Naive thymus-derived CD8-positive, alpha-beta T cell (primary cell): ENCODE measurements around the gene OTUD3. TPM values are rescaled to one million over a fixed set of nuclear protein-coding genes. Genes with fewer than 3 reads are reported as not detected.
"Not testable (repeated sequence)": the region's sequence is repeated elsewhere in the genome, so short reads cannot be mapped to it uniquely, and the experiment has no call there.

Source experiments
- ATAC-seq, 2 donors: fragments of 150-1000 bp; cut with Tn5 transposase in 1 of 2; sonication (Bioruptor Pico), chemical (Tn5 transposase) in 1 of 2; 1 replicate in 1 of 2; 2 replicates in 1 of 2; pipeline ENCODE4 v1.10.0; 2021; ENCODE audit warnings: mild to moderate bottlenecking in 2 of 2, moderate library complexity in 2 of 2
- POLR2A ChIA-PET: fragments of 350-600 bp; sonication (Branson Sonifier 250); formaldehyde crosslinking; loops from one replicate; lab custom pipeline; 2021; ENCODE audit warnings: antibody characterized with exemption; lab: Charles Lee
- DNase-seq, 10 donors: peaks; one replicate each; pipeline versions ENCODE4 v3.0.0 to v3.0.0-alpha.2; 2020 to 2022
- H3K27ac Mint-ChIP-seq, 10 donors: one replicate each; pipeline ENCODE4 v1.8.0; 2020 to 2022; ENCODE audit warnings: mild to moderate bottlenecking in 10 of 10, mixed read lengths in 10 of 10, moderate library complexity in 4 of 10, inconsistent platforms in 1 of 10
- H3K27me3 Mint-ChIP-seq, 5 donors: one replicate each; pipeline ENCODE4 v1.8.0; 2021 to 2022; ENCODE audit warnings: mixed read lengths in 5 of 5
- H3K36me3 Mint-ChIP-seq, 3 donors: one replicate each; pipeline ENCODE4 v1.8.0; 2020 to 2022; ENCODE audit warnings: mixed read lengths in 3 of 3, mild to moderate bottlenecking in 2 of 3, inconsistent platforms in 1 of 3
- H3K4me1 Mint-ChIP-seq, 4 donors: one replicate each; pipeline ENCODE4 v1.8.0; 2021 to 2022; ENCODE audit warnings: mixed read lengths in 4 of 4
- H3K4me3 Mint-ChIP-seq, 10 donors: one replicate each; pipeline ENCODE4 v1.8.0; 2020 to 2022; ENCODE audit warnings: mild to moderate bottlenecking in 10 of 10, mixed read lengths in 10 of 10, moderate library complexity in 6 of 10, inconsistent platforms in 1 of 10
- H3K9me3 Mint-ChIP-seq, 9 donors: one replicate each; pipeline ENCODE4 v1.8.0; 2020 to 2022; ENCODE audit warnings: mixed read lengths in 9 of 9, mild to moderate bottlenecking in 3 of 9, inconsistent platforms in 1 of 9, moderate library complexity in 1 of 9
- polyA plus RNA-seq, 3 donors: library from polyadenylated mRNA; unstranded; fragments of 300-500 nt; fragmentation: Illumina TruSeq; gene quantifications; one replicate each; pipeline ENCODE4 v1.2.3, GENCODE V29; 2021
- total RNA-seq, 8 experiments: library from RNA in 2 of 8; stranded (reverse) in 2 of 8; gene quantifications; one replicate each; pipeline ENCODE4 v1.2.3 and lab custom pipeline; 2021 to 2026

OTUD3 gene
- total and polyA plus RNA-seq, 5 experiments from 2014 or later, result 0.95 to 16.7 (median 2.4) TPM

DNA sequence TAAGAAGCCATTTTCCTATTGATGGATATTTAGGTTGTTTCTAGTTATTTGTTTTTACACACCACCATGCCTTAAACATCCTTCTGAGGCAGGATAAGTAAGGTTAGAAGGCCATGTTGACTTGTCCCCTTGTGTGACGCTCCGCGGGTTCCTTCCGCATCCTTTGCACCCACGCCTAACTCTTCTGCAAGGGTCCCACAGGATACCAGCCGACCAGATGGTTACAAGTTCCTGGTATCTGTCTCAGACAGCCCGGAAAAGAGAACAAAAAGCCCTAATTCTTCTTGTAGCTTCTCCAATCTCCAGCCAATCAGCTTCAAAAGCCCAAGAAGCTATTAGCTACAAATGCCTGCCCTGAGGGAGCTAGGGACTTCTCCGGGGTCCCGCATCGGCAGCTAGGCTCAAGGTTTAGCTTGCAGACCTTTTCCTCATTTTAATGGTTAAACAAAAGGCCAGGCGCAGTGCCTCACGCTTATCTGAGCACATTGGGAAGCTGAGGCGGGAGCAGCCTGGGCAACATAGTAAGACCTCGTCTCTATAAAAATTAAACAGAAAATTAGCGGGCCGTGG, 4.9 kb upstream of the OTUD3 start:
- no peak overlapping the region for H3K27ac Mint-ChIP-seq
- no peak for ATAC-seq
- peaks cover 2 to 7% (median 6%) of the 10 kb centered on the region in 4 donors for H3K4me1 Mint-ChIP-seq
- H3K9me3 Mint-ChIP-seq, result no peaks in the 10 kb centered on the region
- no peaks in the 10 kb centered on the region for H3K36me3 Mint-ChIP-seq
- no peak for DNase-seq
- peaks cover 8 to 61% (median 25%) of the 10 kb centered on the region in 5 donors for H3K27me3 Mint-ChIP-seq
- H3K4me3 Mint-ChIP-seq, result no peak overlapping the region
- POLR2A ChIA-PET, result no interaction called here

DNA sequence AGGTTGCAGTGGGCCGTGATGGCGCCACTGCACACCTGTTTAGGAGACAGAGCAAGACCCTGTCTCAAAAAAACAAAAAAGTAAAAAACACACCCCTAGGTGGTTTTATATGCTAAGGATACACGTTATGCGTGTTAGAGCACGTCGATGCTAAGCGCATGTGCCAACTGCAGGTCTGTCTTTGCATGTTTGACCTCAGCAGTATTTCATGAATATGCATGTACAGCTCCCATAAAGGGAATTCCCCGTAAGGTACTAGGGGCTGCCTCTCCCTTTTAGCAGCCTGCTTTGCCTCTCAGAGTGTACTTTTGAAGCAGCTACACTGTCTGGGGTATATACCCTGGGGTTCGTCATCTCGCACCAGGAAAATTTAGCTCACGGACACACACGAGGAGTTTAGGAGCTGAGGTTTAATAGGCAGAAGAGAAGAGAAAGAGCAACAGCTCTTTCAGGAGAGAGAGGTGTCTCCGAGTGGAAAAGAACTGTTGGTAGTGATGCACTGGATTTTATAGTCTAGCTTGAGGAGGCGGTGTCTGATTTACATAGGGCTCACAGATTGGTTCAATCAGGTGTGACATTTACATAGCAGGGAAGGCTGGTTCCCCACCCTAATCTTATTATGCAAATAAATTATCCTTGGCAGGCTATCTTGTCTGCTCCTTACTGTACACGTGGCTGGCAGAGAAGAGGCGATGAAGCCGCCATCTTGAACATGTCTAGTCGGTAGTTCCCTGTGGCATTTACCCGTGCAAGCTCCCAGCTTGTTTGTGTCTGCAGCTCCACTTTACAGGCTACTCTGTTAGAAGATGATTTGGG, 4.2 kb upstream of the OTUD3 start:
- H3K9me3 Mint-ChIP-seq, result no peaks in the 10 kb centered on the region
- ATAC-seq (no peak), DNase-seq (no peak)
- H3K4me3 Mint-ChIP-seq, result no peak overlapping the region
- H3K4me1 Mint-ChIP-seq, result peaks cover 5 to 11% (median 10%) of the 10 kb centered on the region in 4 donors
- H3K27ac Mint-ChIP-seq, result no peak overlapping the region
- peaks cover 7 to 53% (median 20%) of the 10 kb centered on the region in 5 donors for H3K27me3 Mint-ChIP-seq
- no peaks in the 10 kb centered on the region for H3K36me3 Mint-ChIP-seq
- POLR2A ChIA-PET, result no interaction called here

DNA sequence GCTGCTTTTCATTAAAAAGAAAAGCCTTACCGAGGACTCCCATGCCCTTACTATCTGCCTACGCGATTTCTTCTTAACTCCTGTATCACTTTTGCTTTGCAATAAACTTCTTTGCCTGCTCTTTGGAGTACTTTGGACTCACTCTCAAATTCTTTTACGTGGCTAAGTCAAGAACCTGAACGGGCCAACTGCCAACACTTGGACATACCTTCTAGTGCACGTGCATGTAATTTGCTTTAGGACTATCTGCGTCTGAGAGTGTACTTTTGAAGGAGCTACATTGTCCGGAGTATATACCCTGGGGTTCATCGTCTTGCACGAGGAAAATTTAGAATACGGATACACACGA, 3.6 kb upstream of the OTUD3 start:
- Mint-ChIP-seq H3K4me1 (peaks cover 7 to 16% (median 16%) of the 10 kb centered on the region in 4 donors), H3K27me3 (peaks cover 7 to 48% (median 15%) of the 10 kb centered on the region in 5 donors), H3K9me3 (no peaks in the 10 kb centered on the region), H3K4me3 (no peak overlapping the region), H3K36me3 (no peaks in the 10 kb centered on the region), H3K27ac (no peak overlapping the region)
- ATAC-seq (no peak), DNase-seq (no peak)
- POLR2A ChIA-PET, result no interaction called here

DNA sequence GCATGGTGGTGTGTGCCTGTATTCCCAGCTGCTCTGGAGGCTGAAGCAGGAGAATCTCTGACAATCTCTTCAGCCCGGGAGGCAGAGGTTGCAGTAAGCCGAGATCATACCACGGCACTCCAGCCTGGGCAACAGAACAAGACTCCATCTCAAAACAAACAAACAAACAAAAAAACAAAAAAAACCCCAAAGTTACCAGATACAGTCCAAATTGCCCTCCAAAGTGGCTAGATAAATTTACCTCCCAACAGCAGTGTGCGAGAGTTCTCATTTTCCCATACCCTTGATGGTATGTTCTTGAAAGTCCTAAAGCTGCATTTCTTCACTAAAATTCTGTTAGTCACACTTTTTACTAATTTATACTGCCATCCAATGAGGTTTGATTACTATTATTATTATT, 3.0 kb upstream of the OTUD3 start:
- H3K4me3 Mint-ChIP-seq, result no peak overlapping the region
- no peak overlapping the region for H3K27ac Mint-ChIP-seq
- POLR2A ChIA-PET, result no interaction called here
- H3K27me3 Mint-ChIP-seq, result peaks cover 7 to 41% (median 13%) of the 10 kb centered on the region in 5 donors
- no peaks in the 10 kb centered on the region for H3K9me3 Mint-ChIP-seq
- no peak for ATAC-seq
- no peak for DNase-seq
- peaks cover 12 to 23% (median 22%) of the 10 kb centered on the region in 4 donors for H3K4me1 Mint-ChIP-seq
- H3K36me3 Mint-ChIP-seq, result no peaks in the 10 kb centered on the region

DNA sequence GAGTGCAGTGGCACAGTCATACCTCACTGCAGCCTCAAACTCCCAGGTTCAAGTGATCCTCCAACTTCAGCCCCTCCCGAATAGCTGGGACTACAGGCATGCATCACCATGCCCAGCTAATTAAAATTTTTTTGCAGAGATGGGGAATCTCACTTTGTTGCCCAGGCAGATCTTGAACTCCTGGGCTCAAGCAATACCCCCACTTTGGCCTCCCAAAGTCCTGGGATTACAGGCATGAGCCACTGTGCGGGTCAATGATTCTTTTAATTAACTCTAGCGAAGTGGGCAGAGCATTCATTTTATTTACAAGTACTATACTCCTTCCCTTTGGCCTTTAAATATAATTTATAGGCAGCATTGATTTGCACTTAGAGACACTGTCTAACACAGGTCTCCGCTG, 2.5 kb upstream of the OTUD3 start:
- POLR2A ChIA-PET, result no interaction called here
- DNase-seq (no peak), ATAC-seq (no peak)
- Mint-ChIP-seq H3K4me1 (peaks cover 14 to 27% (median 26%) of the 10 kb centered on the region in 4 donors), H3K27ac (no peak overlapping the region), H3K36me3 (no peaks in the 10 kb centered on the region), H3K27me3 (peaks cover 5 to 37% (median 10%) of the 10 kb centered on the region in 5 donors), H3K4me3 (no peak overlapping the region), H3K9me3 (no peaks in the 10 kb centered on the region)

DNA sequence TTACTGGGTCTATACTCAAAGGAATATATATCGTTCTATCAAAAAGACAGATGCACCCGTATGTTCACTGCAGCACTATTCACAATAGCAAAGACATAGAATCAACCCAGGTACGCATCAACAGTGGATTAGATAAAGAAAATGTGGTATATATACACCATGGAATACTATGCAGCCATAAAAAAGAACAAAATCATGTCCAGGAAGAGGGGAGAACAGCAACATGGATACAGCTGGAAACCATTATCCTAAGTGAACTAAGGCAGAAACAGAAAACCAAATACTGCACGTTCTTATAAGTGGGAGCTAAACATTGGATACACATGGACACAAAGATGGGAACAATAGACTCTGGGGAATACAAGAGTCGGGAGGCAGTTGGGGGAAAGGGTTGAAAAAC, 1.4 kb upstream of the OTUD3 start:
- not testable (repeated sequence) for DNase-seq

DNA sequence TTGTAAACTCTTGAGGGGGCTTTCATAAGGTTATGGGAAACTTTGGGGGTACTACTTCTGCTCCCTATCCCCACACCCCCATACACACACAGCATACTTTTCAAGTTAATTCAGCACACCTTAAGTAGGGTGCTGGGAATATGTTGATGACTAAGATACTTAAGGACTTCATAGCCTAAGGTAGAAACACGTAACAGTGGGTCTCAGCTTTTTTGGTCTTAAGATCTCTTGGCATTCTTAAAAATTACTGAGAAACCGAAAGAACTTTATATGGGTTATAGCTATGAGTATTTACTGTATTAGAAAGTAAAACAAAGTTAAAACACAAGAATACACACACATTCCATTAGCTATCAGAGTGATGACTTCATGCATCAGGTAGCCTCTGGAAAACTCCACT, 2.1 kb downstream of the OTUD3 start:
- POLR2A ChIA-PET, result no interaction called here
- Mint-ChIP-seq H3K4me1 (peaks cover 28 to 55% (median 51%) of the 10 kb centered on the region in 4 donors), H3K4me3 (peak overlapping the region in 9 of 10 donors; percentile 16 to 93 (median 84)), H3K36me3 (peaks cover 0 to 15% (median 0%) of the 10 kb centered on the region in 3 donors), H3K27ac (peak overlapping the region in 3 of 10 donors; percentile 12 to 60 (median 49)), H3K27me3 (peaks cover 0 to 4% (median 1%) of the 10 kb centered on the region in 5 donors), H3K9me3 (no peaks in the 10 kb centered on the region)
- DNase-seq (no peak), ATAC-seq (no peak)

More for the DNA sequence above, 1.4 kb upstream of the OTUD3 start:
- H3K4me1 Mint-ChIP-seq, result peaks cover 20 to 37% (median 35%) of the 10 kb centered on the region in 4 donors
- H3K36me3 Mint-ChIP-seq, H3K9me3 Mint-ChIP-seq, ATAC-seq: not testable (repeated sequence)
- peaks cover under 1 to 31% (median 10%) of the 10 kb centered on the region in 5 donors for H3K27me3 Mint-ChIP-seq
- POLR2A ChIA-PET, result interaction anchor here (0.6 kb wide), 1 partner anchor 477 kb away, joined by 10 read pairs; no protein-coding TSS in a partner anchor
- H3K4me3 Mint-ChIP-seq, result peak overlapping the region in 1 of 10 donors; percentile 4
- H3K27ac Mint-ChIP-seq, result peak overlapping the region in 2 of 10 donors; percentile 53 to 67

DNA sequence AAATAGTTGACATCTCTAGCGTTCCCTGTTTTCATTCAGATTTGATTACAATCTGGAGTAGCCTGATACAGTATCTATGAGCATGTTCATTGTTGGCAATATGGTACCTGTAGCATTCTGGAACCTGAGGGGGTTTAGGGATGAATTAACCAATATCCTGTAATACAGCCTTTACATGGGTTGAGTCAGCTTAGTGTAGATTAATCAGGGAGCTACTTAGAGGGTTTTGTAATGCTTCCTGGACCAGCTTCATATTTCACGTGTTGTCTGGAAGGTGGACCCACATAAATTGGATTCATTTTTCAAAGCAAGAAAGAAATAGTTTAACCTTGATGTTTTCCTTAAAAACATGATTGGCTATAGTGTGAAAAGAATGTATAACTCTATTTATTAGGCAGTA, 3.6 kb downstream of the OTUD3 start:
- ATAC-seq, result no peak
- Mint-ChIP-seq H3K9me3 (no peaks in the 10 kb centered on the region), H3K4me1 (peaks cover 31 to 61% (median 54%) of the 10 kb centered on the region in 4 donors), H3K27ac (no peak overlapping the region), H3K4me3 (no peak overlapping the region), H3K27me3 (peaks cover 0 to 2% (median 0%) of the 10 kb centered on the region in 5 donors), H3K36me3 (peaks cover 0 to 23% (median 4%) of the 10 kb centered on the region in 3 donors)
- POLR2A ChIA-PET, result no interaction called here
- DNase-seq, result no peak

DNA sequence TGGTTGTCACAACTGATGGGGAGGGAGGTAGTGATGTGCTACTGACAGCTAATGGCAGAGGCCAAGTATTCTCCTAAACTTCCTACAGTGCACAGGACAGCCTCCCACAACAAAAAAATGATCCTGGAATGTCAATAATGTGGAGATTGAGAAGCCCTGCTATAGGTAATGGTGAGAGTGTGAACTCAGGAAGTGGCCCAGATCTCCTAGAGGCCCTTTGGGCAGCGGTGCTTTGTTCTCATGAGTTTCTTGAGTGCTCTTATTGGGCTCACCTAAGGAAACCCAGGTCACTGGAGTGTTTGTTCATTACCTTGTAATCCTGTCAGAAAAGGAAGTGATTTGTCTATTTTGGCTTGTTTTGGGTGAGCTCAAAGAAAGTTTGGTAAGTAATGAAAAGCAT, 5.9 kb downstream of the OTUD3 start:
- H3K4me3 Mint-ChIP-seq, result no peak overlapping the region
- POLR2A ChIA-PET, result no interaction called here
- H3K27ac Mint-ChIP-seq, result peak overlapping the region in 1 of 10 donors; percentile 53
- H3K27me3 Mint-ChIP-seq, result no peaks in the 10 kb centered on the region
- peaks cover 5 to 44% (median 8%) of the 10 kb centered on the region in 3 donors for H3K36me3 Mint-ChIP-seq
- ATAC-seq, result no peak
- DNase-seq, result no peak
- no peaks in the 10 kb centered on the region for H3K9me3 Mint-ChIP-seq
- H3K4me1 Mint-ChIP-seq, result peaks cover 34 to 52% (median 46%) of the 10 kb centered on the region in 4 donors

DNA sequence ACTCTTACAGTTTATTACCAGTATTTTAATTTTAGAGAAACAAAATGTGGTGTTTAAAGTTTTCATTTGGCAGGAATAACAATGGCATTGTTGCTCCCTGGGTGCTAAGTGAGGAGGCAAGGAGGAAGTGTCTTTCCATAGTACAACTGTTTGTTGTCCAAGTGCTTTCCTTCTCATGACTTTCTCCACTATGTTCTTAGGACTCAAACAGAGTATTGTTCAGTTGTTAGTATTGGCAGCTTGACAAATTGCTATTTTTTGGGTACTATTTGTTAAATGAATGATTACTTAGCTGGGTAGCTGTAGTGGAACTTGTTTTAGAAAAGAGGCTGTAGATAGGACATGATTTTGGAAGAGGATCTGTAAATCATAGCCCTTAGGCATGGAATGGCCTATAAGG, 7.5 kb downstream of the OTUD3 start:
- H3K36me3 Mint-ChIP-seq, result peaks cover 8 to 59% (median 10%) of the 10 kb centered on the region in 3 donors
- H3K27ac Mint-ChIP-seq, result peak overlapping the region in 3 of 10 donors; percentile 7 to 66 (median 58)
- no peaks in the 10 kb centered on the region for H3K27me3 Mint-ChIP-seq
- ATAC-seq (no peak), DNase-seq (no peak)
- POLR2A ChIA-PET, result no interaction called here
- H3K9me3 Mint-ChIP-seq, result no peaks in the 10 kb centered on the region
- peaks cover 25 to 37% (median 31%) of the 10 kb centered on the region in 4 donors for H3K4me1 Mint-ChIP-seq
- H3K4me3 Mint-ChIP-seq, result no peak overlapping the region

DNA sequence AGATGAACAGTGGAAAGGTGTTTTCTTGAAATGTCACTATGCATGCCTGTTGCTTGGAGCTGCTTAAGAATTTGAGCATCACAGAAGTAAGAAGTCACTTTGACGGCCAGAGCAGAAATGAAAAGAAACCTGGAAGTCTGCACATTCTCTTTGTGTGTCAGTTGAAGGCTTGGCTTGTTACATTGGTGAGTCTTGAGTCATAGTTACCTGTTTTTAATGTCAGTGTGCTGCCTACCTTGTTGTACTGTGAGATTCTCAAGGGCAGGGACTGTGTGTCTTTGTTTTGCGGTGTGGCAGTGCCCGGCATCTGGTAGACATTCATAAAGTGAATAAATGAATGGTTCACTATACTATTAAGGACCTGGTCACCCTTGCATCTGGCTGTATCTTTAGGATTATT, 9.9 kb downstream of the OTUD3 start:
- H3K4me1 Mint-ChIP-seq, result peaks cover 14 to 25% (median 21%) of the 10 kb centered on the region in 4 donors
- ATAC-seq (no peak), DNase-seq (no peak)
- H3K27me3 Mint-ChIP-seq, result no peaks in the 10 kb centered on the region
- no peak overlapping the region for H3K4me3 Mint-ChIP-seq
- POLR2A ChIA-PET, result no interaction called here
- no peak overlapping the region for H3K27ac Mint-ChIP-seq
- H3K36me3 Mint-ChIP-seq, result peaks cover 8 to 78% (median 16%) of the 10 kb centered on the region in 3 donors
- no peaks in the 10 kb centered on the region for H3K9me3 Mint-ChIP-seq

DNA sequence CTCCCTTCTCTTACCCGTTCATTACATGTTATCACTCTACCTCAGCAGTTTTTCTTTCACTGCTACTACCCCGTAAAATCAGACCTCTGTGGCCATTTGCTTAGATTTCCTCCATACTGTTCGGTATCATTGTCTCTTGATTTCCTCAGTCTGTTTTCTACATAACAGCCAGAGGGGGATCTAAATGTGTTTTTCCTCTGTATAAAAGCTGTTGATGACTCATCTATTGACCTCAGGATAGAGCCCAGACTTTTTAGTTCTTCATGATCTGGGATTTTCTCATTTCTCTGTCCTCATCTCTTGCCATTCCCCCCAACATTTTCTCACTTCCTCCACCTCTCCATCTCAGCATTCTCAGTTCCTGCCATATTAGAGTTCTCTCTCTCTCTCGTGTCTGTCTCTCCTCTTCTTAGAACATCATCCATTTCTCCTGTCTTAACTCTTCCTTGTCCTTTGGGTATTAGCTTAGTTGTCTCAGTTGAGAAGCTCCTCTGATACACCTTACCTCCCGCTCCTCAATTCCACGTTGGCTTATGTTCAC, 10.5 kb downstream of the OTUD3 start:
- H3K36me3 Mint-ChIP-seq, result peaks cover 8 to 79% (median 21%) of the 10 kb centered on the region in 3 donors
- no peak for ATAC-seq
- H3K4me3 Mint-ChIP-seq, result no peak overlapping the region
- H3K27ac Mint-ChIP-seq, result peak overlapping the region in 2 of 10 donors; percentile 4 to 66
- H3K27me3 Mint-ChIP-seq, result no peaks in the 10 kb centered on the region
- POLR2A ChIA-PET, result no interaction called here
- DNase-seq, result no peak
- H3K9me3 Mint-ChIP-seq, result no peaks in the 10 kb centered on the region
- H3K4me1 Mint-ChIP-seq, result peaks cover 10 to 20% (median 18%) of the 10 kb centered on the region in 4 donors

DNA sequence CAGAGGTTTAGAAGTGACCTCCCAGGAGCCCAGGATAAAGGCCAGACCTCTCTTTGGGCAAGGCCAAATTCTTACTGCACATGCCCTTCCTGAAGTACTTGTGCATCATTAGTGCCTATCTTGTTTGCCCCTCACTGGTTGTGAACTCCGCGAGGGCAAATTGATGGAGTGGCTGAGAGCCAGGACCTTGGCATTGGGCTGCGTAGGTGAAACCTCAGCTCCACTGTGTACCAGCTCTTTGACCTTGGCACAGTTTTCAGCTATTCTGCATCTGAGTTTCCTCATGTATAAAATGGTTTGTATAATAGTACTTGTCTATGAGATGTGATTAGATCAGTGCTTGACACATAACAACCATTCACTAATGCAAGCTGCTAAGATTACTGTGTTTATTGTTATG, 11.5 kb downstream of the OTUD3 start:
- peaks cover 2 to 13% (median 11%) of the 10 kb centered on the region in 4 donors for H3K4me1 Mint-ChIP-seq
- H3K4me3 Mint-ChIP-seq, result no peak overlapping the region
- ATAC-seq (no peak), DNase-seq (no peak)
- H3K36me3 Mint-ChIP-seq, result peaks cover 8 to 80% (median 25%) of the 10 kb centered on the region in 3 donors
- H3K9me3 Mint-ChIP-seq, result no peaks in the 10 kb centered on the region
- peak overlapping the region in 1 of 10 donors; percentile 36 for H3K27ac Mint-ChIP-seq
- no peaks in the 10 kb centered on the region for H3K27me3 Mint-ChIP-seq
- POLR2A ChIA-PET, result no interaction called here
